ENCODE results near the gene NOL8.

DNA sequence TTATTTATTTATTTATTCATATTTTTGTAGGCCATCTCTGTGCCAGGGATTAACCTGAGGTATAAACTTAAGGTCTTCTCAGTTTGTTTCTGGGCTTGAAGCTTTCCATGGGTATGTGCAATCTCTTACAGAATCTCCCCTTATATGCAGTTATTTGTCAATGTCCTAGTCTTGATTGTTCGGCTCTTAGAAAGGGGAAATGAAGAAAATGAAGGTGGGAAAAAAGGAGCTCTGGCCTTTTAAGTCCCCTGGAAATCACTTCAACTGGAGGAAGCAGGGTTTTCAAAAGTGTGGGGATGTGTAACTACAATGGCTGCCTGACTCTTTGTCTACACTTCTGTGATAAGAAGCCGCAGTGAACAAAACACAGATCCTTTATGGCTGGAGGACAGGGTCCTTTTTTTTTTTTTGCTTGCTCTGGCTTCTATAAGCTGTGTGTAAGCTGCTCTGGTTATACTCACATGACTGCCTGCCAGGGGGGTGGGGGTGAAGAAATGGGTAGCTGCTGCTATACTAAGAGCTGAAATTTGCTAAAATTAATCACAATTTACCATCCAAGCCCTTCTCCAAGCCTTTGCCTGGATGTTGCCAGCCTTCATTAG, 34.3 kb upstream of the NOL8 start:
- no peak for TF ChIP-seq NR3C1 (CRISPR knock-in tag; conservative IDR thresholded peaks at IDR 0.05; ENCODE audit: low read depth)
- TF ChIP-seq, protein P1, sequence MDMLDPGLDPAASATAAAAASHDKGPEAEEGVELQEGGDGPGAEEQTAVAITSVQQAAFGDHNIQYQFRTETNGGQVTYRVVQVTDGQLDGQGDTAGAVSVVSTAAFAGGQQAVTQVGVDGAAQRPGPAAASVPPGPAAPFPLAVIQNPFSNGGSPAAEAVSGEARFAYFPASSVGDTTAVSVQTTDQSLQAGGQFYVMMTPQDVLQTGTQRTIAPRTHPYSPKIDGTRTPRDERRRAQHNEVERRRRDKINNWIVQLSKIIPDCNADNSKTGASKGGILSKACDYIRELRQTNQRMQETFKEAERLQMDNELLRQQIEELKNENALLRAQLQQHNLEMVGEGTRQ (CRISPR knock-in tag; IDR thresholded peaks at IDR 0.05), result no peak
- TF ChIP-seq CTCF (IDR thresholded peaks at IDR 0.05), result no peak
- TF ChIP-seq RELA (CRISPR knock-in tag; IDR thresholded peaks at IDR 0.05; ENCODE audit: borderline replicate concordance), result no peak
